ENCODE results near the gene SART1.
"Not testable (repeated sequence)": the region's sequence is repeated elsewhere in the genome, so short reads cannot be mapped to it uniquely, and the experiment has no call there.

SART1 gene

GRCh38 chr11:66022401-66023185 lies 61.1 kb downstream of the SART1 start:
- DNase-seq = peak; percentile 84

GRCh38 chr11:66023186-66023440 lies 61.6 kb downstream of the SART1 start:
- DNase-seq = not testable (repeated sequence)

GRCh38 chr11:66026017-66026529 lies 64.5 kb downstream of the SART1 start, which contains the start of gene CATSPER1:
Gene CATSPER1 (minus strand): TSS chr11:66026479. CDS start chr11:66026379, 100 bp downstream.
- no peak for DNase-seq

All from activated CD8-positive, alpha-beta memory T cell treated with anti-CD3 and anti-CD28 coated beads, Interleukin-2, amount 50 U/mL, for 4 hours (primary cell).